Measurements from ENCODE around the gene FAM114A1.
"Not testable (repeated sequence)": the region's sequence is repeated elsewhere in the genome, so short reads cannot be mapped to it uniquely, and the experiment has no call there.

Gene FAM114A1

GRCh38 chr4:38904090-38904666 is 36.6 kb downstream of the FAM114A1 start:
- no peak for DNase-seq (ENCODE audit: low spot score)

GRCh38 chr4:38904682-38905081 is 37.1 kb downstream of the FAM114A1 start:
- DNase-seq (ENCODE audit: low spot score) = no peak

GRCh38 chr4:38905652-38906385 is 38.2 kb downstream of the FAM114A1 start:
- no peak for DNase-seq (ENCODE audit: low spot score)

GRCh38 chr4:38907696-38908270 is 40.2 kb downstream of the FAM114A1 start:
- DNase-seq (ENCODE audit: low spot score) = no peak

GRCh38 chr4:38909015-38909414 is 41.4 kb downstream of the FAM114A1 start:
- DNase-seq (ENCODE audit: low spot score) = no peak

- no peak for DNase-seq (ENCODE audit: low spot score)
Observed at GRCh38 chr4:38911257-38911656, 43.7 kb downstream of the FAM114A1 start.

GRCh38 chr4:38914854-38915253 is 47.2 kb downstream of the FAM114A1 start:
- DNase-seq (ENCODE audit: low spot score) = no peak

- not testable (repeated sequence) for DNase-seq (ENCODE audit: low spot score)
Observed at GRCh38 chr4:38916267-38916666, 48.7 kb downstream of the FAM114A1 start.

- DNase-seq (ENCODE audit: low spot score) = no peak
Observed at GRCh38 chr4:38917481-38918025, 49.9 kb downstream of the FAM114A1 start.

GRCh38 chr4:38919494-38919893 is 51.9 kb downstream of the FAM114A1 start:
- DNase-seq (ENCODE audit: low spot score) = no peak

GRCh38 chr4:38920186-38920585 is 52.6 kb downstream of the FAM114A1 start:
- DNase-seq (ENCODE audit: low spot score) = no peak

- no peak for DNase-seq (ENCODE audit: low spot score)
Observed at GRCh38 chr4:38920677-38921076, 53.1 kb downstream of the FAM114A1 start.

- DNase-seq (ENCODE audit: low spot score) = no peak
Observed at GRCh38 chr4:38921151-38921550, 53.5 kb downstream of the FAM114A1 start.

- DNase-seq (ENCODE audit: low spot score) = no peak
Observed at GRCh38 chr4:38923746-38924145, 56.1 kb downstream of the FAM114A1 start.

- no peak for DNase-seq (ENCODE audit: low spot score)
Observed at GRCh38 chr4:38924353-38924752, 56.7 kb downstream of the FAM114A1 start.

GRCh38 chr4:38925492-38926413 is 58.1 kb downstream of the FAM114A1 start:
- DNase-seq (ENCODE audit: low spot score) = no peak

- DNase-seq (ENCODE audit: low spot score) = no peak
Observed at GRCh38 chr4:38926896-38927295, 59.3 kb downstream of the FAM114A1 start.

- DNase-seq (ENCODE audit: low spot score) = no peak
Observed at GRCh38 chr4:38928568-38928967, 61.0 kb downstream of the FAM114A1 start.

- DNase-seq (ENCODE audit: low spot score) = no peak
Observed at GRCh38 chr4:38928974-38929373, 61.4 kb downstream of the FAM114A1 start.

- no peak for DNase-seq (ENCODE audit: low spot score)
Observed at GRCh38 chr4:38930204-38930603, 62.6 kb downstream of the FAM114A1 start.

GRCh38 chr4:38930707-38931106 is 63.1 kb downstream of the FAM114A1 start:
- DNase-seq (ENCODE audit: low spot score) = no peak

GRCh38 chr4:38931125-38931524 is 63.5 kb downstream of the FAM114A1 start:
- DNase-seq (ENCODE audit: low spot score) = no peak
